NAMALWA (cell line): ENCODE results near the gene ACVR1C.

Experiments used
- DNase-seq: peaks from one replicate; pipeline ENCODE4 v3.0.0-alpha.2; 2015; ENCODE audit warnings: low spot score

The ACVR1C gene

DNA sequence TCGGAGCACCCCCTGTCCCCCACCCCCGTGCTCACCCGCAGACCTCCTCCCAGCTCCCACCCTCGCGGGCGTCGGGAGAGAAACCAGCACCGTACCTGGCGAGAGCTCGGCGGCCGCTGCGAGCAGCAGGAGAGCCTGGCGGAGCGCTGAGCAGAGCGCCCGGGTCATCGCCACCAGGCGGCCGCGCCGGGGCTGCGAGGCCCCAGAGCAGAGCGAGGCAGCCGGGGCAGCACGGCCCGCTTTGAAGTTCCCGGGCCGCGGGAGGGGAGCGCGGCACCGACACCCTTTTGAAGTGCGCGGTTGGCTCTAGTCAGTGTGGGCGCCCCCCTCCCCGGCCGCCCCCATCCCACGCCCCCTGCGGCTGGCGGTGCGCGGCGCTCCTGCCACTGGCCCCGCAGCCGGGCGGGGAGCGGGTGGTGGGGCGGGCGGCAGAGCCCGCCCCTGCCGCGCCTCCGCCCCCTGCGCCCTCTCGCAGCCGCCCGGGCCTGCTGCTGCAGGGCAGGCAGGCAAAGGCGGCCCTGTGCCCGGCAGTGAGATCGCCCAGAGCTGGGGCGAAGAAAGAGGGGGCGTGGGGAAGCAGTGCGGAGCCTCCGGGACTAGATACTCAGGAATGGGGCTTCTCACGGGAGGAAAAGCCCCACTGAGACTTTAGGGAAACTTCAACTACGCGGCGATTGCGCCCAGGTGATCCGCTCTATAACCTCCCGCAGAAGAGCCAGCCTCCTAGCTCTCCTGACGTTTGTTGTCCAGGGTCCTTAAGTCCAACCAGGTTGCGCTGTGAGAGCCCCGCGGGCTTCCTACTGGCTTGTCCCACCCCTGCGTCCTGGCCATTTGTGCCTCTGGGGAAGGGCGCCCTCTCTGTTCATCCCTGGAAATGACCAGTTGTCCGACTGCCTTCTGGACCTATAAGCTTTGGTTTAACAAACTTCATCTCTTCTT lies at the start of gene ACVR1C:
ACVR1C (minus strand) TSS at position 388 of the 939 bp plus-strand sequence; CDS start at position 168, 220 bp downstream.
- peak; percentile 4 for DNase-seq

DNA sequence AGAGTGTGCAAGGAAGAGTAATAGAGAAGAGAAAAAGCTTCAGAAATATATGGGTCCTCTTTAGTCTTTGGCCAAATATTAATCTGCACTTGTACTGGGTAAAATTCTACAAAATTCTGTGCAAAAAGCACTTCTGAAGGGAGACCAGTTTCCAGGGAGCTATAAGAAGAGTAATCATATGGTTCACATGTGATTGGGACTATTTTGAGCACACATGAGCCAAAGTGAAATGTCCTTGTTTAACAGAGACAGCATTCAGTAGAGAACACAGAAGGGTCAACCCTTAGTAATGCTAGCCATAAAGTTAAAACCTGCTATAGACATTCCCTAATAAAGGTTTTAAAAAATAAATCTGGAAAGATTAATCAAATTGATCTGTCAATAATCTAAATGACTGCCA lies 49.3 kb upstream of the ACVR1C start:
- no peak for DNase-seq

DNA sequence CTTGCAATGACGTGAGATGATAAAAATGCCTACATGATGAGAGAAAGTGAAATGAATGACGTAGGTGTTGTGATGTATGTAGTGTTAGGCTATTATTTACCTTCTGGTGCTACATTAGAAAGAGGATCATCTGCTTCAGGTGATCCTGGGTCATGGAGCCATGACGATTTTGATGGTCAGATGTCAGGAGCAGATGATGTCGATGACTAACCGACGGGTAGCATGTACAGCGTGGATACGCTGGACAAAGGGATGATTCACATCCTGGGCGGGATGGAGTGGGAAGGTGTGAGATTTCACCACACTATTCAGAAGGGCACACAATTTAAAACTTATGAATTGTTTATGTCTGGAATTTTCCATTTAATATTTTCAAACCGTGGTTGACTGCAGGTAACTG lies 43.5 kb upstream of the ACVR1C start:
- no peak for DNase-seq

DNA sequence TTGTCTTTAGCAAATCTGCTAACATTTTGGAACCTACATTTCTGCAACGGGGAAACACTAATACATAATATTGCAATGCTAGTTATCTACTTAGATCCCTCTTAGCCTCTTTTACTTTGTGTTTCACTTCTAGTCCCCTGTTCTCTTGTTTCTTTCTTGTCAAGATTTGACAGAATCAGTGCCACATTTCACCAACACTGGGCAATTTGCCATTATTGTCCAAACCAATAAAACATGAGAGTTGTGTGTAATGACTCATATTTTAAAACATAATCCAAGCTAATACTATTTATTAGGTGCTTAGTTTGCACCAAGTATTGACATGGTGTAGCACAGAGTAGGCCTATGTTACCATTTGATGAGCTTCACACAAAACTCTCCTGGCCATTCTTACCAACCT lies 33.7 kb upstream of the ACVR1C start:
- no peak for DNase-seq

DNA sequence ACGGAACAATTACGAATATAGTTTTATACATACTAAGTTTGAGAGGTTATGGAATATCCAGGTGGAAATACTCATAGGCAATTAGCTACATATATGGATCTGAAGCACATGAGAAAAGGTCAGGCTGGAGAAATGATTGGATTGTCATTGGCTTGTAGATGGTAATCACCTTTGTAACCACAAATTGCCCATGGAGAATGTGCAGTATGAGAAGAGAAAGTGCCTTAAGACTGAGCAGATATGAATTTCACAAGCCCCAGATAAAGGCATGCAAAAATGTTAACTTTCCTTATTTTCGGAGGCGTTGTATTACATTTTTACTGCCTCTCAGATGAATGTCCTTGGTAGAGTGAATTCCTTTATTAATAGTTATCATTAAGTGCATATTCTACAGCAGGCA lies 33.1 kb upstream of the ACVR1C start:
- no peak for DNase-seq

DNA sequence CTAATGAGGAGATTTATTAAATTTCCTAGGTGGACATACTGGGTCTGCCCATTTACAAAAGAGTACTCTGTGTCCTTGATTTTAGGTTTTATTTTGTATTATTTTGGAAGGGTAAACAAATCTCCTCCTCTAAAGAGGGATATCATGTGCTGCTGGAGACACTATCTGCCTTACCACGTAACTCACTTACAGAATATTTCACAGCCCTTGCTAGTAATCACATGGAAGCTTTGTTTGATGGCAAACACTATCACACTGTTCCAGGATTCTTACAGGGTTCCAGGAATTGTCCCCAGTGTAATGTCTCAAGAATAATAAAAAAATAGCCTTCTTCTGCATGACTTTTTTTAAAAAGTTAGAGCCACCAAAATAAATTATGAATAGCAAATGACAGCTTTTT lies 29.2 kb upstream of the ACVR1C start:
- DNase-seq = no peak

DNA sequence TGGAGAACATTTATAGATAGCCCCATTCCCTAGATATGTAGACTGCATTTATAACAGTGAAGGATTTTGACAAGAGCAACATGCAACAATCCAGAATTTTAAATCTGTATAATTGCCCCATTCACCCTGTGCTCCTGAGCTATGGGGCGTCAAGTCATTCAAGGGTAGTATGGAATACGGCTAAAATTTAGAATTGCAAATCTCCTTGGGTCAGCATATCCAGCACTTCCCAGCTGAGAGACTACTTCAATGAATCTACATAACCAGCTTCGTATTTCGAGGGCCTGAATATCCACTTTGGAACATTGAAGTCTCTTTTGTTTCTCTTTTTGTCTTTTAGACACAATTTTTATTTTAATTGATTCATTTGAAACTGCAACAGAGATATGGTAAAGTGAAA lies 28.4 kb upstream of the ACVR1C start:
- DNase-seq = no peak

DNA sequence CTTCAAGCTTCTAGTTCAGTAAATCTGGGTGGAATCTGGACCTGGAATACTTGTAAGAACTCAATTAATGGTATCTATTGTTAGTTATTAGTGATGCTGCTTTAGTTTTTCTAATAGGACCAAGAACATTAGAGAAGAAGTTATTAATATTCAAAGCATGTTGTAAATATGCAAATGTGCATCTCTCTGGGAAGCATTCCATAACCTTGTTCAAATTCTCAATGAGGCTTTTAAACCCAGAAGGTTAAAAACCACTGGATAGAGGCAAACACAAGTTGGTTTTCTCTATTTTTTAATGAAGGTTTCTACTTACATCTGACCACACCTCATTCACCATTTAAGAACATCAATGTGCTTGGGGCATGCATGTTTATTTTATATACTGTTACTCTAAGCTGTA lies 16.1 kb upstream of the ACVR1C start:
- no peak for DNase-seq

DNA sequence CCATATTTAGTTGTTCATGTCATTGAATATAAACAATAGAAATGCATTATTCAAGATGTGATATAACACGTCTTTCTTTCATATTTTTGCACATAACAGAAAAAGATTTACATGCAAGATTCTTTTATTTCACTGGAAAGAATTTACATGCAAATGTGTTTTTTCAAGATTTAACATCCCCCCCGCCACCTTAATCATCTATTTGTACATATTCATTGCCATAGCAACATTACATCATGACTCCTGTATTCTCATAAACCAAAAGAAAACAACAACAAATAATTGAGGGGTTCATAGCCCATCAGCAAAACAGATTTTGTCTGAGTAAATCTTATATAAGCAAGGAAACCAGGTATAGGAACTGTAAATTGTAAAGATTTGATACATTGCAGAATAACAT lies 3.2 kb upstream of the ACVR1C start:
- no peak for DNase-seq

DNA sequence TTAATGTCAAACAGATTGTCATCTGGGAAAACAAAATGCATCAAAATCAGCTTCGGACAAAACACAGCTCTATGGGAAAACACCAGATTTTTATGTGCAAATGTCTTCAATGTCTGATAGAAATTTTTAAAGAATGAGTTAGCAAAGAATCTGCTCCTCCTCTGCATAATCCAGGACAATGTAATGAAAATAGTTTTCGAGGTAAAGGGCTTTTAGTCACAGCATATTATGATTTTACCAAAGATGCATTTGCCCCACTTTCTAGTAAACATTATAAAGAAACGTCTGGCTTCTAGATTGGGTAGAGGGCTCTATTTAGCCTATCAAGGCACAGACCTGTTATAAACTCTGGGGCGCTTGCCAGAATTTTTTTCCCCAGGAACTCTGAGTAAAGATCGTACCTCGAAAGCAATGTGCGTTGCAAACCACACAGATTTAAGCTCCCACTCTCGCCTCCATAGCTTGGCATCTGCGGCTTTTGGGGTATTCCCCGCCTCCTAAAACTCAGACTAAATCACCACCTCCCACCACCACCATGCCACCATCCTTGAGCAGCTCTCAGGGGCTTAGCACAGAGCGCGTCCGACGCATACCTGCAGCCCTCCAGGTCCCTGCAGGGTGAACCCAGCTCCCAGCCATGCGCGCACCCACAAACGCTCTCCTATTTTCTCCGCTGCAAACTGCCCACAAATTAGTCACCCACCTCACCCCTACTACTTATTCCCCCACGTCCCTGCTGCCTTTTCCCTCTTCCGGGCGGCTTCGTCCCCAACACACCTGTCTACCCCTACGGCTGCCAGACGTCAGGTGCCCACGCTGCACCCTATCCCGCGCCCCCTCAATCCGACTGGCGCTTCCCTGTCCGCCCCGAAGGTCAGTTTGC lies 829 bp downstream of the ACVR1C start:
- no peak for DNase-seq

DNA sequence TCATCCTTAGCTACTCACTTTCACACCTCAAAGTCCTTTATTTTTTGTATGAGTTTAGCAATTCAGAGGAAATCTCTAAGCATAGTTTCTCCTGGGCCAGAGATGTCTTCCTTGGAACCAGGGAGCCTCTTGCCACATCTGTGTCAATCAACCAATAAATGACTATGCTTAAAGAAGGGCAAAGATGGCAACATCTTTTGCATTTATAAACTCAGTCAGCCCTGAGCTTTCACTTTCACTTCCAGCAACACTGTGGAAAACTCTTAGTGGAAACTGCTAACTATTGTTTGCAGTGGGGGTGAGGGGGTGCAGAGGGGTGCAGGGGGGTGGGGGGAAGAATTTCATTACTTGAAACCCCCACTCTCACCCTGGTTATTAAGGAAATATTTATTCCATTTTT lies 3.4 kb downstream of the ACVR1C start:
- peak; percentile 15 for DNase-seq

DNA sequence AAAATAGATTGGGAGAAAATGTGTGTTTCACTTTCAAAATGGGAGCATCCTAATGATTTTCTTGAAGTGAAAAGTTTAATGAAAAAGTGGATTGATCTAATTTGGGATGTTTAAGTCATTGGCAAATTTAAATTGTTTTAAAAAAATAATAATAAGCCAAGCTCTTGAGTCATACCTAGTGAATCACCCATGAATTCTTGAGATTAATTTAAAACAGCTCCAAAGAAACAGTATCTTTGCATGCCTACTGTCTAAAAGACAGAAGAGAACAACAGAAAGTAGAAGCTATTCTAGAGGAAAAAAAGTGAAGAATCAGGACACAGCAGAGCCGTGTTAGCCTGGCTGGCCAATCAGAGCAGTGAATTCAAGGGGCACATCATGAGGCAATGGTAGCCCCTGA lies 7.7 kb downstream of the ACVR1C start:
- no peak for DNase-seq

DNA sequence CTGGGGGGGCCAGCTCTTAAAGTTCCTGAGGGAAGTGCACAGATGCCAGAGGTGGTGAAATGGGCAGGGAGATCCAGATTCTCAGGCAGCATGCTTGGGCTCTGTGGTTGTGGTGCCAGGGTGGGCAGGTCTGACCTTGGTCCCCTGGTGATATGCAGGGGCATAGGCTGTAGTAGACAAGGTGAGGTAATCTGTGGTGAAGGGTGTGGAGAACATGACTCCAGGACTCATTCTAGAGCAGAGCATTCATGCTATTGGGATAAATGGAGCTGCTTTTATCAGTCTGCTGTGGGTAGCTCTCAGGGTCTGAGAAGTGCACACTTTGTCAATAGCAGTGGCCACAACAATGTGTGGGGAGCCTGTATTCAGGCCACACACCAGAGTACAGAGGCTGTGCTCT lies 16.9 kb downstream of the ACVR1C start:
- no peak for DNase-seq

DNA sequence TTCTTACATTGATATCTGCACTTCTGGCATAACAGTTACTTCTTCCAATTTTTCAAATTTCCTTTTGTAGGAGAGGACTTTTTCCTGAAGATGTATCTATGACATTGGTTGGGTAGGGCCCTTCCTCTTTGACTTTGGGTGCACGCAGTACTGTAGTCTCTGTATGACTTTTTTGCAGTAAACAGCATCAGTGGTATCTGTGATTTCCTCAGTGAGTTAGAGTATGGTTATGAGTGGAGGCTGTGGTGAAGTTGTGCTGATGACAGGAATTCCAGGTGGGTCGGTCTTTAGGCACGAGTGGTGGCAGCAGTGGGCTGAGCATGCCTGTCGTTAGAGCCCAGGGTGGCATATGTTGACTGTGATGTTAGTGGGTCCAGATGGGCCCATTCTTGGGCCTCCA lies 17.6 kb downstream of the ACVR1C start:
- no peak for DNase-seq

DNA sequence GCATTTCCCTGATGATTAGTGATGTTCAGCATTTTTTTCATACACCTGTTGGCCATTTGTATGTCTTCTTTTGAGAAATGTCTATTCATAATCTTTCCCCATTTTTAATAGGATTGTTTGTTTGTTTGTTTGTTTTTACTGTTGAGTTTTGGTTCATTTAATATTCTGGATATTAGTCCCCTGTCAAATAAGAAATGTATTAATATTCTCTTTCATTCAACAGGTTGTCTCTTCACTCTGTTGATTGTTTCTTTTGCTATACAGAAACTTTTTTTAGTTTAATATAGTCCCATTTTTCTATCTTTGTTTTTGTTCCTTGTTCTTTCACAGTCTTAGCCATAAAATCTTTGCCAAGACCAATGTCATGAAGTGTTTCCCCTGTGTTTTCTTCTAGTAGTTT lies 22.1 kb downstream of the ACVR1C start:
- no peak for DNase-seq

DNA sequence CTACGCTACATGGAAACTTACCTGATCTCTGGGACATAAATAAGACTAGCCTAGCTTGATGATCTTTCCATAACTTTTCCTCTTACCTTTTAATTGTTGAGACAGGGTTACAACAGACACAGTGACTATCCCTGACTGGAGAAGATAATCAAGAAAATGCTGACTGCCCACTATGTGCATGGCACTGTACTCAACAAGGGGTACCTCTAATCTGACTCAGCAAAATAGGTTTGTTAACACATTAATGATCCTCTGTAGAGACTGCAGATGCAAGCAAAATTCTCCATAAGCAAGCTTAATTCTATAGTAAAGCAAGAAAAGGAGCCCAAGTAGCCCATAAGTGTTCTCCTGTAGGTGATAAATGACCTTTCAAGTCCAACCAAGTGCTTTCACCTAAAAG lies 25.5 kb downstream of the ACVR1C start:
- no peak for DNase-seq

DNA sequence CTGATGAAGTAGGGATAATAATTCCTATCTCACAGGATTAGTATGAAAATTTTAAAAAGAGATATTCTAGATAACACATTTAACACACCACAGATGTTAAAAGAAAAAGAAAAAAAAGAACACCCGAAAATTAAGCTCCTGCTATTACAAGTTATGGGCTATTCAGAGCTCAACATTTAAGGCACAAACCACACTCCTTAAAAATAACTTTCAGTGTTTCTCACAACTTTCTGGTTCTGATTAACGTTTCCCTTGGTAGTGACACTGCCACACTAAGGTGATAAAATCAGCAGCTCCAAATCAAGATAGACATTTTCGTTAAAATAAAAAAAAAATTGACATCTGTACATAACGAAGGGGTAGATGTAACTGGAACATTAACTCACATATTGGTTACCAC lies 26.9 kb downstream of the ACVR1C start:
- DNase-seq = no peak

DNA sequence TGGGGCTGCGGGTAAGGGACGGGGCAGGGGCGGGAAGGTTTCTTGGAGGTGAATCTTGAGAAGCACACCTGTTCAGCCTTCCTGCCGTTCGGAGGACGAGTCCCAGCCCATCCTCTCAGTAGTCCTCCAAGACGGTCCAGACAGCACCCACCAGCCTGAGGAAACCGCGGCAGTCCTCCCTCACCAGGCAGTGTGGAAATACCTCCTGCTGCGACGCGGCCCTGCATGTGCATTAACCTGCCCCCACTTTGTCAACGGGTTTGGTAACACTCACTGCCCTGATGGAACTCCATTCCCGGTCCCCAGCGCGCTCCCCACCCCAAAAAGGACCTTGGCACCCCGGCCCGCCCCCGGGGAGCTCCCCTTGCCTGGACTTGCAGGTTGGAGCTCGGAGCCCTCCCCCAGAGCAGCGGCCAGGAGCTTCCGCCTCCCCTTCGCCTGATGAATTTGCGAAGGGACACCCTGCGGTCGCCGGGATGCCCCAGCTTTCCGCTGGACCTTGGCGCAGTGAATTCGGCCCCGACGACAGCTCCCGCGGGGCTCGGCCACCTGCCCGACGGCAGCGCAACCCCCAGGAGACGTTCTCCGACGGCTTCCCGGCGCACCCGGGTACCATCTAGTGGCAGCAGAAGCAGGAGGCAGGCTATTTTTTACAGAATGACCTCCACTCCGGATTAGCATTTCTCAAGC lies 31.5 kb downstream of the ACVR1C start:
- DNase-seq = no peak

DNA sequence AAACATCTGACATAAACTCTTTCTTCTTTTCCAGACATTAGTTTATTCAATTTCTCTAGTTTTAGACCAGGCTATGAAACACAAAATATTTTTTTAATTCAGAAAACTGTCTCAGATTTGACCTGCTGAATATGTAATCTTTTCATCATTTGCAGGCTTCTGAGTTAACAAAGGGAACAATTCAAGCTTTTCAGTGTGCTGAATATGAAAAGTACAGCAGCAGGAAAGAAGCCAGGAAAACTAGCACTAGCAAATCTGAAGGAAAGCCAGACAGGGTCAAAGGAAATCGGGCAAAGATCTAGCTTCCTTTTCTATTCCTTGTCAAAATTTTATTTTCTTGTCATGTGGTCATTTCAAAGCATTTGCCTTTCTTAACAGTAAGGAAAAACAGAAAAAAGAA lies 35.3 kb downstream of the ACVR1C start:
- no peak for DNase-seq

DNA sequence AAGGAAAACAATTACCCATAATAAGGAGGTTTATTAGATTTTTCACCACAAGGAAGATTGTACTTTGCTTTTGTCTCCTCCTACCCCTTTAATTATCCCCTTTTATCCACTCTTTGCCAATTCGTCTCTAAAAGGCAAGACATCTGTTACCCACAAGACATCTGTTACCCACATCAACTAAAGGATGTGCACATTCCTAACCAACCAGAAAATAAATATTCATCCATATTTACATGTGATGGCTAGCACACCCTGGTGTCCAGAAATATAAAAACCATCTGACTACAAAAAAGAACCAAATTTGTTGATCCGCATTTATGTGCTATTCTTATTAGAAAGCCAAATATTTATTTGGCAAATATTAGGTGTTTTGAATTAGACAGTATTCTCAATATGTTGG lies 35.7 kb downstream of the ACVR1C start:
- peak; percentile 43 for DNase-seq

DNA sequence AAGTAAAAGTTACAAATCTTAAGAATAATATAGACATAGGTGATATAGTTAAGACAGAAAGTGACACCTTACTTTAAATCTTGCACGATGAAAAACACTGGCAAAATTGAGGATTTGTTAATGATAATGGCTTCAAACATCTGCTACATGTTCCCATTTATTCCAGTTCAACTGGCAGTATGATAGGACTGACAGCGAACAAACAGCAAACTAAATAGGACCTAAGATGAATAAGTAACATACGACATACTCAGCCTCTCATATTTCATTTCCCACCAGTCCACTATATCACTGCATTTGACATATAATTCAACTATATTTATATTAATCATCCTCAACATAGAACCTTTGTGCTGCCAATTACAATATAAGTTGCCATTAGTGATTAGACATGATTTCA lies 36.3 kb downstream of the ACVR1C start:
- no peak for DNase-seq

DNA sequence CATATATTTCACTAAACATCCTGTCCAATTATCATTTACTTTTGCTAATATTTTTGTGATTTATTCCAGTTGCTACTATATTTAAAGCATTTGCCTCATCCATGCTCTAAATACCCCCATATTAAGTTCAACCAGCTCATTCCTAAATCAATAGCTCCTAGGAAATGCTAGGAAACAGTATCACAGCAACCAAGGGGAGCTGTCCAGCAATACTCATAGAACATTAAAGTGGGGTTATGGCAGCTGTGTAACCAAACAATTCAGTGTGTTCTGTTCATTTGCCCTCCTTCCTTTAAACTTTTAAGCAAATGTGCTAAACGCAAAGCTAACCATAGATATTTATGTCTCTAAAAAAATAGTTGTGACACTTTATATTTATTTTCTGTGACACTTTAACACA lies 41.1 kb downstream of the ACVR1C start:
- DNase-seq = no peak

DNA sequence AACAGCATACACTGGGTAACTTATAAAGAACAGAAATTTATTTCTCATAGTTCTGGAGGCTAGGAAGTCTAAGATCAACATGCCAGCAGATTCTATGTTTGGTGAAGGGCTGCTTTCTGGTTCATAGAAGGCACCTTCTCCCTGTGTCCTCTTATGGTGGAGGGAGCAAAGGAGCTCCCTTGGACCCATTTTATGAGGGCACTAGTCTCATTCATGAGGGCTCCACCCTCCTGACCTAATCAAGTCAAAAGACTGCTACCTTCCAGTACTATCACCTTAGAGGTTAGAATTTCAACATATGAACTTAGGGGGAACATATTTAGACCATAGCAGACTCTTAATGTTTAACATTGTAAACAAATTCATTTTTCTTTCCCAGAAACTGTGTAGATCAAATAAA lies 54.5 kb downstream of the ACVR1C start:
- DNase-seq = no peak
